OCI-LY3 (cell line): ENCODE data around the gene MSANTD3.

Experiments
- H2AFZ ChIP-seq: fragments of 200-600, 300-600 bp; shearing (Covaris generic); 2 replicates; pipeline ENCODE4 v1.6.0; 2014; ENCODE audit warnings: antibody characterized with exemption, low read depth, low read length
- H3K27ac ChIP-seq: fragments of 200-600, 300-600 bp; sonication (generic); 2 replicates; pipeline ENCODE4 v1.5.1; 2014; ENCODE audit warnings: mild to moderate bottlenecking, low read length, moderate library complexity, mixed read lengths
- H3K27me3 ChIP-seq: fragments of 200-600, 300-600 bp; sonication (generic); 2 replicates; pipeline ENCODE4 v1.6.1; 2014; ENCODE audit warnings: low read depth, low read length, mixed read lengths
- H3K36me3 ChIP-seq: fragments of 200-600, 300-600 bp; sonication (generic); replicated peaks from 2 replicates; pipeline ENCODE3; 2014; ENCODE audit warnings: low read depth, low read length, mixed read lengths
- H3K4me1 ChIP-seq: fragments of 300-600, 200-600 bp; sonication (generic); 2 replicates; pipeline ENCODE4 v1.6.1; 2014; ENCODE audit warnings: low read length, mixed read lengths
- H3K4me2 ChIP-seq: fragments of 200-600, 300-600 bp; sonication (generic); 2 replicates; pipeline ENCODE4 v1.6.1; 2014; ENCODE audit warnings: low read length, mixed read lengths
- H3K4me3 ChIP-seq: fragments of 300-600, 200-600 bp; sonication (generic); 2 replicates; pipeline ENCODE4 v1.5.1; 2014; ENCODE audit warnings: antibody characterized with exemption, mild to moderate bottlenecking, low read length, moderate library complexity
- H3K79me2 ChIP-seq: fragments of 300-600, 200-600 bp; shearing (Covaris generic); 2 replicates; pipeline ENCODE4 v1.6.1; 2014; ENCODE audit warnings: mild to moderate bottlenecking, low read length, mixed read lengths
- H3K9ac ChIP-seq: fragments of 300-600, 200-600 bp; shearing (Covaris generic); 2 replicates; pipeline ENCODE4 v1.6.0; 2014; ENCODE audit warnings: mild to moderate bottlenecking, low read length, moderate library complexity
- H3K9me3 ChIP-seq: fragments of 200-600, 300-600 bp; shearing (Covaris generic); 2 replicates; pipeline ENCODE4 v1.6.1; 2014; ENCODE audit warnings: low read length, mixed read lengths; ENCODE audit not compliant: insufficient read depth
- H4K20me1 ChIP-seq: fragments of 200-600, 300-600 bp; sonication (generic); 2 replicates; pipeline ENCODE4 v1.6.1; 2016; ENCODE audit warnings: low read length, mixed read lengths; ENCODE audit not compliant: insufficient read depth
- EZH2phosphoT487 ChIP-seq: fragments of 200-600 bp; shearing (Covaris generic); IDR thresholded peaks from 2 replicates; pipeline ENCODE4 v1.6.1; 2018; ENCODE audit warnings: antibody characterized with exemption, mixed run types, low read depth
- TF ChIP-seq, protein P1 (sequence below): fragments of 200-600, 300-600 bp; sonication (generic); IDR thresholded peaks from 2 replicates; pipeline ENCODE4 v1.5.1; 2014; ENCODE audit warnings: antibody characterized with exemption, low read length, low read depth

Gene MSANTD3

DNA sequence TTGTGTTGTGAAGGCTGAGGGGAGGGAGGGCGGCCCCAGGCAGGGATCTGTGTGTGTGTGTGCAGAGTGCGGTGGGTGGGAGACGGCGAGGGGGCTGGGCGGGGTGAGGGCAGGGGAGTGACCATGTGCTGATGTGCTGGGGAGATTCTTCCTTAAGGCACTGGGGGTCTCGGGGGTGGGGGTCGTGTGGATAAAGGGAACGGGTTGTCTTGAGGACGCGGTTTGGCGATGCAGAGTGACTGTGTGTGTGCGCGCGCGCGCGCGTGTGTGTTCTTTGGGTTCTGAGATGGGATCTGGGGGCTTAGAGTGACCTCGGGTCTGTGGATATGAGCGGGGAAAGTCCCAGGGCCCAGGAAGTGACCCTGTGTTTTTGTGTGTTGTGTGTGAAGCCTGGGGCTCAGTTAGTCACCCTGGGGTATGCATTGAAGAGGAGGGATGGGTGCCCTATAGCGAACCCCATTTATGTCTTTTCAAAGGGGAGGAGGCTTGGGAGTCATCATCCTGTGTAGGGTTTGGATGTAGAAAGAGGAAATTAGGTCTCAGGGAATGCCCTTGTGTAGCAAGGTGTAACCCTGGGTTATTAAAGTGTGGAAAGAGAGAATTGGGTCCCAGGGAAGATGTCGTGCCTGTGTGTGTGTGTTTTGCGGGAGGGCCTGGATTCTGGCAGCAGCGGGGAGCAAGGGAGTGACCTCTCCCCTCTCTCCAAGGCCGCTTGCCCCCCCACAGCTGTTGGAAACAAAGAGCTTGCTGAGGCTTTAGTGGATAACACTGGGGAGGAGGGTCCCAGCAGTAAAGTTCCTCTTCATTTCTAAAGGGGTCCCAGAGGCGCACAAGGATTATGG, 47.4 kb downstream of the MSANTD3 start:
- Histone ChIP-seq H4K20me1 (no peaks in the 10 kb centered on the region), H3K36me3 (no peaks in the 10 kb centered on the region), H3K4me1 (peaks cover 10% of the 10 kb centered on the region; the same call in 1 of the 2 replicates), H3K4me3 (peak overlapping the region; percentile 91), H3K9me3 (no peaks in the 10 kb centered on the region), H3K4me2 (peak overlapping the region; percentile 77), H3K79me2 (no peaks in the 10 kb centered on the region), H3K27me3 (no peaks in the 10 kb centered on the region), H2AFZ (peak overlapping the region; percentile 59), H3K9ac (peak overlapping the region; percentile 59), H3K27ac (no peak overlapping the region)
- TF ChIP-seq, protein P1, sequence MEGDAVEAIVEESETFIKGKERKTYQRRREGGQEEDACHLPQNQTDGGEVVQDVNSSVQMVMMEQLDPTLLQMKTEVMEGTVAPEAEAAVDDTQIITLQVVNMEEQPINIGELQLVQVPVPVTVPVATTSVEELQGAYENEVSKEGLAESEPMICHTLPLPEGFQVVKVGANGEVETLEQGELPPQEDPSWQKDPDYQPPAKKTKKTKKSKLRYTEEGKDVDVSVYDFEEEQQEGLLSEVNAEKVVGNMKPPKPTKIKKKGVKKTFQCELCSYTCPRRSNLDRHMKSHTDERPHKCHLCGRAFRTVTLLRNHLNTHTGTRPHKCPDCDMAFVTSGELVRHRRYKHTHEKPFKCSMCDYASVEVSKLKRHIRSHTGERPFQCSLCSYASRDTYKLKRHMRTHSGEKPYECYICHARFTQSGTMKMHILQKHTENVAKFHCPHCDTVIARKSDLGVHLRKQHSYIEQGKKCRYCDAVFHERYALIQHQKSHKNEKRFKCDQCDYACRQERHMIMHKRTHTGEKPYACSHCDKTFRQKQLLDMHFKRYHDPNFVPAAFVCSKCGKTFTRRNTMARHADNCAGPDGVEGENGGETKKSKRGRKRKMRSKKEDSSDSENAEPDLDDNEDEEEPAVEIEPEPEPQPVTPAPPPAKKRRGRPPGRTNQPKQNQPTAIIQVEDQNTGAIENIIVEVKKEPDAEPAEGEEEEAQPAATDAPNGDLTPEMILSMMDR, result no peak
- no peak for TF ChIP-seq EZH2phosphoT487

DNA sequence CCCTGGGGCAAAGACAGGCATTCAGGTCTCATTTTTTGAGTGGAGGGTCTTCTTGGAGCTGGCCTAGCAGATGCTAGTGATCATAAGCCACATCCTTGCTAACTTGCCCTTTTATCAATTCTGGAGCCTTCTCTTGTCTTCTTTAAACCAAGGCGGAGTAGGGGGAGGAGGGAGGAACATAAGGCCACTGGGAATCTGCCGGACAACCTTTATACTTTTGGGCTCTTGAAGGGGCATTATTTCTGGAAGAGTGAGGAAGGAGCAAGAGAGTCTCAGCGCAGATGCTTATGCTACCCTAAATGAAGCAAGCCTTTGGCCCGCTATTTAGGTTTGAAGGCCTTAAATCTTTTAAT, 48.0 kb downstream of the MSANTD3 start:
- H3K4me3 ChIP-seq, result no peak overlapping the region
- no peak overlapping the region for H3K4me2 ChIP-seq
- peaks cover 10% of the 10 kb centered on the region; the same call in 1 of the 2 replicates for H3K4me1 ChIP-seq
- no peak overlapping the region for H3K27ac ChIP-seq
- no peaks in the 10 kb centered on the region; the same call in 1 of the 2 replicates for H3K9me3 ChIP-seq
- no peaks in the 10 kb centered on the region for H3K27me3 ChIP-seq
- H3K79me2 ChIP-seq, result no peaks in the 10 kb centered on the region
- H3K36me3 ChIP-seq, result no peaks in the 10 kb centered on the region
- no peak for TF ChIP-seq EZH2phosphoT487
- TF ChIP-seq, protein P1, result no peak
- H2AFZ ChIP-seq, result no peak overlapping the region
- no peaks in the 10 kb centered on the region for H4K20me1 ChIP-seq
- H3K9ac ChIP-seq, result no peak overlapping the region

DNA sequence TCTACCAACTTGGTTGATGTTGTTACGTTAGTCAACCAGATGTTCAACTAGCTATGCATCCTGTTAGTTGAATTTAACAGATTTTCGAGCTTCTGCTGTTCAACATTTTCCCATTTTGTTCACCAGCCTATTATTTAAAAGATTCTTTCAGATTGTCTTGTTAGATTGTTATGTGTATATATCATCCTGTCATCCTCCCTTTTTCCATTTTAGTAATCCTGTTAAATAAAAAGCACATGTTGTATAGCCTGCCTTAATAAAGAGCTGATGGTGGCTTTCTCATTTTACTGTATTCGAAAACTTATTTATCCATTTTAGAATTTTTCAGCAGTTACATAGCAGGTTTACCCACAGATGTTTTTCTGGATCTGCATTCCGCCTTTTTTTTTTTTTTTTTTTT, 50.3 kb downstream of the MSANTD3 start:
- H3K4me1 ChIP-seq, result peaks cover 8% of the 10 kb centered on the region; the same call in 1 of the 2 replicates
- H3K36me3 ChIP-seq, result no peaks in the 10 kb centered on the region
- H3K4me2 ChIP-seq, result no peak overlapping the region
- no peaks in the 10 kb centered on the region for H4K20me1 ChIP-seq
- no peaks in the 10 kb centered on the region for H3K27me3 ChIP-seq
- H3K79me2 ChIP-seq, result no peaks in the 10 kb centered on the region
- H3K4me3 ChIP-seq, result no peak overlapping the region
- H3K27ac ChIP-seq, result no peak overlapping the region
- no peaks in the 10 kb centered on the region; the same call in 1 of the 2 replicates for H3K9me3 ChIP-seq
- H2AFZ ChIP-seq, result no peak overlapping the region
- no peak for TF ChIP-seq EZH2phosphoT487
- TF ChIP-seq, protein P1, result no peak
- H3K9ac ChIP-seq, result no peak overlapping the region

DNA sequence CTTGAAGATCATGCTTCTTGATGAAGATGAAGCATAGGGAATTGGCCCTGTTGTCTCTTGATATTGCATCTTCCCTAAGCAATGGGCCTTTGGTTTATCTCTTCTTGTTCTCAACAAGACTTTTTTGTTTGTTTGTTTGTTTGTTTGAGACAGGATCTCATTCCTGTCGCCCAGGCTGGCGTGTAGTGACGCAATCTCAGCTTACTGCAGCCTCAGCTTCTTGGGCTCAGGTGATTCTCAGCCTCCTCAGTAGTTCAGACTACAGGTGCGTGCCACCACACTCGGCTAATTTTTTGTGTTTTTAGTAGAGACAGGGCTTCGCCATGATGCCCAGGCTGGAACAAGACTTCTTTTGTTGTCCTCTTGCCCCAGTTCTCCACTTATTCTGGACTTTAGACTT, 51.2 kb downstream of the MSANTD3 start:
- H2AFZ ChIP-seq, result no peak overlapping the region
- no peaks in the 10 kb centered on the region for H3K79me2 ChIP-seq
- no peaks in the 10 kb centered on the region for H3K36me3 ChIP-seq
- H3K4me3 ChIP-seq, result no peak overlapping the region
- no peaks in the 10 kb centered on the region for H4K20me1 ChIP-seq
- H3K27ac ChIP-seq, result no peak overlapping the region
- no peaks in the 10 kb centered on the region; the same call in 1 of the 2 replicates for H3K9me3 ChIP-seq
- TF ChIP-seq EZH2phosphoT487, result no peak
- TF ChIP-seq, protein P1, result no peak
- no peak overlapping the region for H3K4me2 ChIP-seq
- H3K9ac ChIP-seq, result no peak overlapping the region
- H3K4me1 ChIP-seq, result peaks cover 4% of the 10 kb centered on the region; the same call in 1 of the 2 replicates
- H3K27me3 ChIP-seq, result no peaks in the 10 kb centered on the region
